Measurements from ENCODE around the gene MRPL22. TPM values are rescaled to one million over a fixed set of nuclear protein-coding genes. Genes with fewer than 3 reads are reported as not detected.

Gene MRPL22
- total RNA-seq, 8 experiments from 2014 or later = 31.6 to 65.5 (median 45.4) TPM

DNA sequence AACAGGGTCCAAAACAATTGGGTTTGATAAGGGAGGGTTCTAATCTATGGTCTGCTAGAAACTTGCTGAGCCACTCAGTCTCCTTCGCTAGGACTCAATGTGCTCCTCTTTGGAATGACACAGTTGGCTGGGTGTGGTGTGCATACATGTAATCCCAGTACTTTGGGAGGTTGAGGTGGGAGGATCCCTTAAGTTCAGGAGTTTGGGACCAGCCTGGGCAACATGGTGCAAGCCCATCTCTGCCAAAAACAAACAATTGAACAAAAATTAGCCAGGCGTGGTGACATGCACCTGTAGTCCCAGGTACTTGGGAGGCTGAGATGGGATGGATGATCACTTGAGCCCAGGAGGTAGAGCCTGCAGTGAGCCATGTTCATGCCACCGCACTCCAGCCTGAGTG, 70.0 kb downstream of the MRPL22 start:
- no peak overlapping the region for H3K4me3 ChIP-seq
- no peaks in the 10 kb centered on the region for H3K4me1 ChIP-seq (replicated peaks in 1 of 2)
- WGBS, 10 experiments = 27 to 100% (median 96%) methylated on average over 1 to 3 of the region's 3 CpGs; no CpG with 5 or more reads in 4 of the 10 experiments
- in situ Hi-C loops (cut with MboI; ENCODE audit: low pct_unique_long_range_greater_than_20kb in 2 of 9, low sequenced_read_pairs in 9 of 9, unreplicated experiment in 9 of 9) = no loop called here
- ATAC-seq (replicated peaks in 6 of 8) = no peak
- H3K27ac ChIP-seq = no peak overlapping the region

DNA sequence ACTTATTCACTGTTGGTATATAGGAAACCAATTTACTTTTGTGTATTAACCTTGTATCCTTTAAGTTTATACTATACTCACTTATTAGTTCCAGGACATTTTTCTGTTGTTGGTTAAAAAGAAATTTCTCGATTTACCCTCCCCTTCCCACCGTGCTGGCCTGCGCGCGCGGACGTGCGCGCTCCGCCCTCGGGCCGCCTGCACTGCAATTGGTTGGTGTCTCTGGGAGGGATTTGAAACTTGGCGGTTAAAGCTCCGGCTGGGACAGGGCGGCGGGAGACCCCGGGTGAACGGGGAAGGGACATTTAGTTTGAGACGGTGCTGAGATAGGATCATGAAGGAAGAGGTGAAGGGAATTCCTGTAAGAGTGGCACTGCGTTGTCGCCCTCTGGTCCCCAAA, 72.7 kb downstream of the MRPL22 start, which contains the start of gene KIF4B:
TSS of gene KIF4B (plus strand) at position 230 of the 400 bp plus-strand sequence. CDS start at position 335, 105 bp downstream.
- no peak for ATAC-seq (replicated peaks in 6 of 8)
- in situ Hi-C loops (cut with MboI; ENCODE audit: low pct_unique_long_range_greater_than_20kb in 2 of 9, low sequenced_read_pairs in 9 of 9, unreplicated experiment in 9 of 9) = no loop called here
- WGBS, 10 experiments = 33 to 100% (median 90%) methylated on average over 1 to 21 of the region's 21 CpGs

DNA sequence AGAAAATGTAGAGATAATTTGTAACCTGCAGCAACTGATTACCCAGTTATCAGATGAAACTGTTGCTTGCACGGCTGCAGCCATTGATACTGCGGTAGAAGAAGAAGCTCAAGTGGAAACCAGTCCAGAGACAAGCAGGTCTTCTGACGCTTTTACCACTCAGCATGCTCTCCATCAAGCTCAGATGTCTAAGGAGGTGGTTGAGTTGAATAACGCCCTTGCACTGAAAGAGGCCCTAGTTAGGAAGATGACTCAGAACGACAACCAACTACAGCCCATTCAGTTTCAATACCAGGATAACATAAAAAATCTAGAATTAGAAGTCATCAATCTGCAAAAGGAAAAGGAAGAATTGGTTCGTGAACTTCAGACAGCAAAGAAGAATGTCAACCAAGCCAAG, 74.4 kb downstream of the MRPL22 start:
- WGBS, 10 experiments = 0 to 100% (median 50%) methylated on average over 1 to 6 of the region's 6 CpGs; no CpG with 5 or more reads in 1 of the 10 experiments
- H3K27ac ChIP-seq = no peak overlapping the region
- H3K4me3 ChIP-seq = no peak overlapping the region
- ATAC-seq (replicated peaks in 6 of 8) = no peak
- in situ Hi-C loops (cut with MboI; ENCODE audit: low pct_unique_long_range_greater_than_20kb in 2 of 9, low sequenced_read_pairs in 9 of 9, unreplicated experiment in 9 of 9) = no loop called here
- no peaks in the 10 kb centered on the region for H3K4me1 ChIP-seq (replicated peaks in 1 of 2)

More for the DNA sequence above, 72.7 kb downstream of the MRPL22 start, which contains the start of gene KIF4B:
- Histone ChIP-seq H3K27ac (no peak within 1 kb of the TSS), H3K4me3 (no peak within 1 kb of the TSS), H3K4me1 (replicated peaks in 1 of 2) (no peaks in the 10 kb centered on the region)

GRCh38 chr5:155017610-155018009, 76.7 kb downstream of the MRPL22 start:
- Histone ChIP-seq H3K27ac (no peak overlapping the region), H3K4me1 (replicated peaks in 1 of 2) (no peaks in the 10 kb centered on the region), H3K4me3 (no peak overlapping the region)
- in situ Hi-C loops (cut with MboI; ENCODE audit: low pct_unique_long_range_greater_than_20kb in 2 of 9, low sequenced_read_pairs in 9 of 9, unreplicated experiment in 9 of 9) = no loop called here
- WGBS, 10 experiments = 20 to 100% (median 62%) methylated on average over 1 to 2 of the region's 2 CpGs; no CpG with 5 or more reads in 2 of the 10 experiments
- no peak for ATAC-seq (replicated peaks in 6 of 8)

Other genes starting within 250 kb of the MRPL22 start
- gene LARP1, start 185.7 kb upstream of the MRPL22 start, total RNA-seq = 100 to 1,000 TPM in 2 of 8 experiments, 10 to 100 TPM in 6; 59.1 to 209 (median 82.6) TPM
- gene FAXDC2, start 90.5 kb upstream of the MRPL22 start, total RNA-seq = 10 to 100 TPM in 3 of 8 experiments, 1 to 10 TPM in 5; 2.8 to 38.2 (median 5.1) TPM
- 10 to 100 TPM; 39.3 to 60.2 (median 43.0) TPM for gene CNOT8, start 82.4 kb upstream of the MRPL22 start, total RNA-seq
- 10 to 100 TPM; 11.2 to 40.8 (median 16.5) TPM for gene GEMIN5, start 2.9 kb upstream of the MRPL22 start, total RNA-seq
- gene KIF4B, start 72.7 kb downstream of the MRPL22 start, total RNA-seq = 1 to 10 TPM in 1 of 8 experiments, under 1 TPM in 6, not detected in 1; 0.15 to 1.1 (median 0.29) TPM

Data from motor neuron (in vitro differentiated cells).